Heart left ventricle (tissue), 16 donors: Measurements from ENCODE around the gene SMC1B. TPM values are rescaled to one million over a fixed set of nuclear protein-coding genes. Genes with fewer than 3 reads are reported as not detected.

ENCODE experiments used
- ATAC-seq, 4 donors: fragments of 200-7000 bp; cut with Tn5 transposase; one replicate each; pipeline ENCODE4 v1.9.1; 2020 to 2022; ENCODE audit warnings: moderate library complexity in 4 of 4, mild to moderate bottlenecking in 3 of 4, moderate number of reproducible peaks in 1 of 4
- DNase-seq, 5 donors: peaks; one replicate each; pipeline ENCODE4 v3.0.0-alpha.2; 2020
- H3K27ac ChIP-seq, 12 donors: fragments of 200-600 bp; sonication (generic) in 4 of 12; one replicate each; pipeline versions ENCODE4 v1.5.0 to v1.8.0; 2016 to 2022; ENCODE audit warnings: mild to moderate bottlenecking in 2 of 12
- H3K27me3 ChIP-seq, 9 donors: fragments of 200-600 bp; sonication (generic) in 2 of 9; one replicate each; pipeline versions ENCODE4 v1.5.1 to v1.8.0; 2016 to 2022; ENCODE audit warnings: mild to moderate bottlenecking in 3 of 9
- H3K36me3 ChIP-seq, 9 donors: fragments of 200-600 bp; sonication (generic) in 2 of 9; one replicate each; pipeline versions ENCODE4 v1.5.0 to v1.8.0; 2018 to 2022; ENCODE audit warnings: mild to moderate bottlenecking in 2 of 9
- H3K4me1 ChIP-seq, 12 donors: fragments of 200-600 bp; sonication (generic) in 4 of 12; one replicate each; pipeline versions ENCODE4 v1.5.0 to v1.8.0; 2016 to 2022; ENCODE audit warnings: mild to moderate bottlenecking in 3 of 12
- H3K4me3 ChIP-seq, 12 donors: fragments of 200-600 bp; sonication (generic) in 4 of 12; one replicate each; pipeline versions ENCODE4 v1.5.0 to v1.8.0; 2017 to 2022; ENCODE audit warnings: mild to moderate bottlenecking in 9 of 12, moderate library complexity in 4 of 12
- H3K9me3 ChIP-seq, 12 donors: fragments of 200-600 bp; sonication (generic) in 4 of 12; one replicate each; pipeline versions ENCODE4 v1.5.0 to v1.8.0; 2016 to 2022; ENCODE audit warnings: mild to moderate bottlenecking in 1 of 12
- POLR2A ChIP-seq, 2 donors: fragments of 450-650 bp; IDR thresholded peaks; one replicate each; pipeline ENCODE4 v1.6.1; 2017; ENCODE audit warnings: antibody characterized with exemption in 2 of 2, mild to moderate bottlenecking in 2 of 2, moderate library complexity in 2 of 2
- WGBS, 4 donors: extraction: QIAGEN DNeasy Blood & Tissue Kit in 2 of 4; methylation state at CpG; one replicate each; pipeline versions ENCODE4 v1.1.5 to v1.1.7; 2013 to 2018; 5-methylcytosine and 5-hydroxymethylcytosine counted together
- intact Hi-C, 10 donors: fragments of 100-400 bp; cut with DNase I; formaldehyde crosslinking; loops; one replicate each; pipeline versions ENCODE4 v1.11.1 to v1.14.2; 2022
- polyA plus RNA-seq, 2 donors: library from polyadenylated mRNA; stranded (reverse); fragments of 200-250 nt; gene quantifications; one replicate each; pipeline ENCODE4 v1.2.3, GENCODE V29; 2013
- total RNA-seq, 9 donors: library from RNA; depleted of rRNA in 2 of 9; stranded (reverse); fragments of >200 nt in 2 of 9; fragmentation: NEBNext Ultra II Directional in 3 of 9; extraction: Animal tissue kit (Norgen Biotek cat#: 25700) in 3 of 9; gene quantifications; one replicate each; pipeline versions ENCODE4 v1.1.0 to v1.2.4, GENCODE V29; 2016 to 2023
- TF ChIP-seq, protein P1 (sequence below), 12 donors: fragments of 200-600 bp; sonication (generic) in 4 of 12; IDR thresholded peaks; one replicate each; pipeline versions ENCODE4 v1.5.0 to v1.8.0; 2018 to 2022; ENCODE audit warnings: antibody characterized with exemption in 12 of 12, mild to moderate bottlenecking in 5 of 12
- donor health status: ischemic (EF 13 %, LVEDD 7.1; RV severe dilation, severe dysfunction).
- donor health status: healthy with polysubstance abuse.
- donor health status: DM: no; HTN: yes; CAD: no.
- donor health status: DM: no; HTN: no; CAD: no.
- donor health status: ischemic (EF 25% LVEDD 6.9; RV normal size, moderate dysfunction).
- donor health status: ischemic (EF 25% LVEDD 5.7; RV mildly dilated, moderate dysfunction).
- donor health status: healthy.
- donor health status: DM: yes; HTN: yes; CAD: no.
- donor health status: ischemic (EF 35%, LVEDD 5.7; RV mildly dilated, moderate dysfunction).
- donor health status: nonischemic (EF 11% LVEDD 7.7; RV severe dilation, severe dysfunction).
- donor health status: DM: yes; HTN: yes; CAD: no.
- donor health status: PGD.
- donor health status: ischemic (EF 29% LVEDD 5.4; RV normal size, mild dysfunction).
- donor health status: nonischemic (EF 23%, LVEDD 6.1; RV moderate dilation, normal function).

Gene SMC1B
- total and polyA plus RNA-seq, 11 donors, result not detected

DNA sequence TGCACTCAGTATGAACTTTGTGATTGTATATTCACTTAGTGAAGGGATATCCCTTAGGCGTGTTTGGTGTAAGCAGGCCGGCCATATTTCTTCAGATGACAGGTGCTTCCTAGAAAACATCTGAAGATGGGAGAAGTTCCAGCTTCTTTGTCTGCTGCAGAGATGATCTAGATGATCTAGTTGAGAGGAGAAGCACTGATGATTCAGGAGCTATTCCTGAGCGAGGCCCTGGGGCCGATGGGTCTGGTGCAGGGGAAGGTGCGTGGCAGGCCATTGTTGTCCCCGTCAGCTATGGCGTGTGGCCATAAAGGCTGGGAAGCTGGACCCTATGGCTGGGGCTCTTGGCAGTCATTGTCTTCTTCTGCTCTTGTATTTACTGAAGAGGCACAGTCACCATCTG, 89.7 kb downstream of the SMC1B start:
- Histone ChIP-seq H3K27me3 (no peaks in the 10 kb centered on the region), H3K36me3 (peaks cover 0 to 56% (median 36%) of the 10 kb centered on the region in 9 donors), H3K4me3 (no peak overlapping the region), H3K4me1 (peaks cover 0 to 38% (median 11%) of the 10 kb centered on the region in 12 donors), H3K9me3 (no peaks in the 10 kb centered on the region), H3K27ac (no peak overlapping the region)
- 79 to 88% (median 85%) methylated on average over 7 of the region's 7 CpGs for WGBS, 4 donors
- TF ChIP-seq POLR2A (IDR thresholded peaks at IDR 0.05), result no peak
- TF ChIP-seq, protein P1, sequence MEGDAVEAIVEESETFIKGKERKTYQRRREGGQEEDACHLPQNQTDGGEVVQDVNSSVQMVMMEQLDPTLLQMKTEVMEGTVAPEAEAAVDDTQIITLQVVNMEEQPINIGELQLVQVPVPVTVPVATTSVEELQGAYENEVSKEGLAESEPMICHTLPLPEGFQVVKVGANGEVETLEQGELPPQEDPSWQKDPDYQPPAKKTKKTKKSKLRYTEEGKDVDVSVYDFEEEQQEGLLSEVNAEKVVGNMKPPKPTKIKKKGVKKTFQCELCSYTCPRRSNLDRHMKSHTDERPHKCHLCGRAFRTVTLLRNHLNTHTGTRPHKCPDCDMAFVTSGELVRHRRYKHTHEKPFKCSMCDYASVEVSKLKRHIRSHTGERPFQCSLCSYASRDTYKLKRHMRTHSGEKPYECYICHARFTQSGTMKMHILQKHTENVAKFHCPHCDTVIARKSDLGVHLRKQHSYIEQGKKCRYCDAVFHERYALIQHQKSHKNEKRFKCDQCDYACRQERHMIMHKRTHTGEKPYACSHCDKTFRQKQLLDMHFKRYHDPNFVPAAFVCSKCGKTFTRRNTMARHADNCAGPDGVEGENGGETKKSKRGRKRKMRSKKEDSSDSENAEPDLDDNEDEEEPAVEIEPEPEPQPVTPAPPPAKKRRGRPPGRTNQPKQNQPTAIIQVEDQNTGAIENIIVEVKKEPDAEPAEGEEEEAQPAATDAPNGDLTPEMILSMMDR (IDR thresholded peaks at IDR 0.05), result no peak
- DNase-seq (no peak), ATAC-seq (no peak)
- intact Hi-C loops, result loop anchor here in 1 of 10 donors (10.0 kb wide), 1 partner anchor 49 kb away; no protein-coding TSS in a partner anchor

DNA sequence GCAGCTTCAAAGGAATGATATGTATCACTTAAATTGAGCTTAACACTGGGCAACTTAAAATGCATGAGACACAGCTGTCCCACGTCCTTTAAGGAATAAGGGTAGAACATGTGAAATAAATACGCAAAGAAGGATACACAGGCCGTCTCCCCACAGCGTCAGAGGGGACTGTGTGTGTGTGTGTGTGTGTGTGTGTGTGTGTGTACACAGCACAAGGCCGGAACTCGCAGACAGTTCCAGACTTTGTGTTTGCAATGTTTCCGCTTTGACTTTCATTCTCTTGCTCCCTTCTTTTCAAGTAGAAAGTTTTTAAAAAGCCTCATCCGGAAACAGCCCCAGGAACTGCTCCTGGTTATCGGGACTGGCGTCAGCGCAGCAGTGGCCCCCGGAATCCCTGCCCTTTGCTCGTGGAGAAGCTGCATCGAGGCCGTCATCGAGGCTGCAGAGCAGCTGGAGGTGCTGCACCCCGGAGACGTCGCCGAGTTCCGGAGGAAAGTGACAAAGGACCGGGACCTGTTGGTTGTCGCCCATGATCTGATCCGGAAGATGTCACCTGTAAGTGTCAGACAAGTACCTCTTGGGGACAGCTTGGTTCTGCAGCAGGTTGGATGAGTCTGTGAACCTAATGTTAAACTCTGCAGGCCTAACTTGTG, 90.4 kb downstream of the SMC1B start:
- DNase-seq (no peak), ATAC-seq (no peak)
- Histone ChIP-seq H3K27me3 (no peaks in the 10 kb centered on the region), H3K9me3 (no peaks in the 10 kb centered on the region), H3K36me3 (peaks cover 0 to 56% (median 36%) of the 10 kb centered on the region in 9 donors), H3K27ac (no peak overlapping the region), H3K4me3 (no peak overlapping the region), H3K4me1 (peaks cover 0 to 45% (median 16%) of the 10 kb centered on the region in 12 donors)
- TF ChIP-seq, protein P1 (IDR thresholded peaks at IDR 0.05), result no peak
- TF ChIP-seq POLR2A (IDR thresholded peaks at IDR 0.05), result no peak
- 90 to 94% (median 93%) methylated on average over 24 of the region's 24 CpGs for WGBS, 4 donors
- intact Hi-C loops, result loop anchor here in 1 of 10 donors (10.0 kb wide), 1 partner anchor 48 kb away; no protein-coding TSS in a partner anchor

DNA sequence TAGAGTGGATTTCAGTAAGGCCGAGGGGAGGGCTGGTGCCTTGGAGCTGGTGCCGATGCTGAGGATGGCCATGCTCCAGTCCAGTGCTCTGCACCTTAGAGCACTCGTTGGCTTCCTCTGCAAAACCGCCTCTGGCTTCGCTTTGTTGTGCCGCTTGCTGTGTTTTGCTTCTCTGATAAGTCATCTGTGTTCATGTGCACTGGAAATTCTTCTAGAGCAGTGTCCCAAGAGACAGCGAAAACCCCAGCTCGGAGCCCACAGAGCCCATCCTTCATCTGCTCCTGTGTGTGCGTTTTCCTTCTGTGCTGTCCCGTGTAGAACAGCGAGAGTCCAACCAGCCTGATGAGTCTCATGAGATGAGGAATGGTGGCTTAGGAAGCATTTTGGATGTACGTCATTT, 91.6 kb downstream of the SMC1B start:
- Histone ChIP-seq H3K27me3 (no peaks in the 10 kb centered on the region), H3K36me3 (peaks cover 0 to 46% (median 29%) of the 10 kb centered on the region in 9 donors), H3K27ac (no peak overlapping the region), H3K9me3 (no peaks in the 10 kb centered on the region), H3K4me3 (no peak overlapping the region), H3K4me1 (peaks cover 0 to 56% (median 28%) of the 10 kb centered on the region in 12 donors)
- no peak for TF ChIP-seq POLR2A (IDR thresholded peaks at IDR 0.05)
- TF ChIP-seq, protein P1 (IDR thresholded peaks at IDR 0.05), result no peak
- WGBS, 4 donors, result 77 to 92% (median 81%) methylated on average over 12 of the region's 12 CpGs
- ATAC-seq (no peak), DNase-seq (no peak)
- intact Hi-C loops, result loop anchor here in 1 of 10 donors (10.0 kb wide), 1 partner anchor 47 kb away; no protein-coding TSS in a partner anchor

DNA sequence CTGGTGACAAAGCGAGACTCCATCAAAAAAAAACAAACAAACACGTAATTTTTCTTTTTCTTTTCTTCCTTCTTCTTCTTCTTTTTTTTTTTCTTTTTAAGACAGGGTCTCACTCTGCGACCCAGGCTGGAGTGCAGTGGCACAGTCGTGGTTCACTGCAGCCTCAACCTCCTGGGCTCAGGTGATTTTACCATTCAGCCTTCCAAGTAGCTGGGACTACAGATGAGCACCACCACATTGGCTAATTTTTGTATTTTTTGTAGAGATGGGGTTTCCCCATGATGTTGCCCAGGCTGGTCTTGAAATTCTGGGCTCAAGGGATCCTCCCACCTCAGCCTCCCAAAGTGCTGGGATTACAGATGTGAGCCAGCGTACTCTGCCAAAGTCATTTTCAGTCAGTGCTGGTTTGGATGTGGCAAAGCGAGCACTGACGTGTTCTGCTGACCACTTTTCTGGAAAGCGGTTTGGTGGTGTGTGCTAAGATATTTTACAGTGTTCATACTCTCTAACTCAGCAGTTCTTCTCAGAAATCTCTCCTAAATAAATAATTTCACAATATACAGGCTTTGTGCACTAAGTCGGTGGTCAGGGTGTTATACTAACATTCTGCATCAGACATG, 92.9 kb downstream of the SMC1B start:
- no peaks in the 10 kb centered on the region for H3K27me3 ChIP-seq
- peak overlapping the region in 4 of 12 donors; percentile 75 to 92 (median 80) for H3K27ac ChIP-seq
- TF ChIP-seq, protein P1 (IDR thresholded peaks at IDR 0.05), result no peak
- no peak for TF ChIP-seq POLR2A (IDR thresholded peaks at IDR 0.05)
- ATAC-seq, result no peak
- peaks cover 0 to 36% (median 26%) of the 10 kb centered on the region in 9 donors for H3K36me3 ChIP-seq
- peaks cover 0 to 63% (median 32%) of the 10 kb centered on the region in 12 donors for H3K4me1 ChIP-seq
- intact Hi-C loops, result loop anchor here in 1 of 10 donors (10.0 kb wide), 1 partner anchor 46 kb away; no protein-coding TSS in a partner anchor
- no peaks in the 10 kb centered on the region for H3K9me3 ChIP-seq
- WGBS, 4 donors, result 88 to 93% (median 90%) methylated on average over 9 of the region's 9 CpGs
- DNase-seq, result no peak
- H3K4me3 ChIP-seq, result no peak overlapping the region
